GM19468 (cell line): ENCODE measurements around the gene HP1BP3.

Experiments used
- ATAC-seq: cut with Tn5 transposase; IDR thresholded peaks from one replicate; pipeline ENCODE4 v1.9.1; 2021; ENCODE audit warnings: mild to moderate bottlenecking, moderate library complexity, moderate number of reproducible peaks; ENCODE audit not compliant: unreplicated experiment; ENCODE audit errors: extremely low read depth

HP1BP3 gene

GRCh38 chr1:20696397-20697333 lies 90.4 kb downstream of the HP1BP3 start:
- ATAC-seq, result no peak

- no peak for ATAC-seq
These were observed 91.6 kb downstream of the HP1BP3 start for GRCh38 chr1:20695515-20695914.

- no peak for ATAC-seq
These were observed 93.5 kb downstream of the HP1BP3 start for GRCh38 chr1:20693623-20694022.
